Sigmoid colon (tissue), 4 donors: ENCODE measurements around the gene ZNF574.

Experiments
- CTCF ChIP-seq, 4 experiments: fragments of 450-650 bp in 3 of 4; fragments of 200-600 bp in 1 of 4; IDR thresholded peaks; one replicate each; pipeline ENCODE4 v1.5.1; 2016 to 2019; ENCODE audit warnings: antibody characterized with exemption in 4 of 4, mild to moderate bottlenecking in 3 of 4, moderate library complexity in 2 of 4
- EP300 ChIP-seq, 4 donors: sonication (generic); formaldehyde crosslinking; IDR thresholded peaks; one replicate each; pipeline ENCODE4 v1.6.1; 2017; ENCODE audit warnings: antibody characterized with exemption in 4 of 4
- POLR2A ChIP-seq, 2 donors: fragments of 450-650 bp; IDR thresholded peaks; one replicate each; pipeline ENCODE4 v1.6.1; 2016; ENCODE audit warnings: antibody characterized with exemption in 2 of 2, mild to moderate bottlenecking in 2 of 2, moderate library complexity in 2 of 2
- POLR2AphosphoS5 ChIP-seq, 4 donors: sonication (generic); formaldehyde crosslinking; IDR thresholded peaks; one replicate each; pipeline ENCODE4 v1.6.1; 2017; ENCODE audit warnings: antibody characterized with exemption in 4 of 4

GRCh38 chr19:42030645-42031440, 45.1 kb upstream of the ZNF574 start:
- TF ChIP-seq CTCF (IDR thresholded peaks at IDR 0.05) (no peak), POLR2A (IDR thresholded peaks at IDR 0.05) (no peak), EP300 (IDR thresholded peaks at IDR 0.05) (no peak), POLR2AphosphoS5 (IDR thresholded peaks at IDR 0.05) (no peak)
